Endodermal cell (in vitro differentiated cells): ENCODE measurements around the gene LAMA4. TPM values are rescaled to one million over a fixed set of nuclear protein-coding genes. Genes with fewer than 3 reads are reported as not detected.

Experiments
- DNase-seq: peaks from one replicate; pipeline ENCODE4 v3.0.0-alpha.2; 2017
- H3K27ac ChIP-seq: 2 replicates; pipeline ENCODE4 v1.5.1; 2013; ENCODE audit warnings: mild to moderate bottlenecking, low read depth, low read length, moderate library complexity
- H3K27me3 ChIP-seq: 2 replicates; pipeline ENCODE4 v1.6.1; 2013; ENCODE audit warnings: mild to moderate bottlenecking, low read length, moderate library complexity; ENCODE audit not compliant: insufficient read depth, control insufficient read depth, poor library complexity, severe bottlenecking
- H3K36me3 ChIP-seq: 2 replicates; pipeline ENCODE4 v1.7.0; 2013; ENCODE audit warnings: mild to moderate bottlenecking, low read length, moderate library complexity; ENCODE audit not compliant: control insufficient read depth, insufficient read depth
- H3K4me1 ChIP-seq: one replicate; pipeline ENCODE4 v1.7.0; 2013; ENCODE audit warnings: low read length; ENCODE audit not compliant: control insufficient read depth, insufficient read depth
- H3K4me3 ChIP-seq: 2 replicates; pipeline ENCODE4 v1.5.1; 2013; ENCODE audit warnings: mild to moderate bottlenecking, low read length, moderate library complexity
- H3K9ac ChIP-seq: 2 replicates; pipeline ENCODE4 v1.6.1; 2013; ENCODE audit warnings: mild to moderate bottlenecking, low read length, moderate library complexity; ENCODE audit not compliant: poor library complexity, severe bottlenecking; ENCODE audit errors: extremely low read depth
- H3K9me3 ChIP-seq: 2 replicates; pipeline ENCODE4 v1.6.1; 2013; ENCODE audit warnings: mild to moderate bottlenecking, low read length, moderate library complexity; ENCODE audit not compliant: control insufficient read depth
- H3K27ac Mint-ChIP-seq: 2 replicates; pipeline ENCODE4 v1.8.0; 2020; ENCODE audit warnings: mixed read lengths
- H3K27me3 Mint-ChIP-seq: 2 replicates; pipeline ENCODE4 v1.8.0; 2021; ENCODE audit warnings: mild to moderate bottlenecking, mixed read lengths; ENCODE audit not compliant: insufficient read depth
- H3K36me3 Mint-ChIP-seq: 2 replicates; pipeline ENCODE4 v1.8.0; 2020; ENCODE audit warnings: low read depth, mixed read lengths
- H3K4me1 Mint-ChIP-seq: 2 replicates; pipeline ENCODE4 v1.8.0; 2020; ENCODE audit warnings: mixed read lengths
- H3K4me3 Mint-ChIP-seq: 2 replicates; pipeline ENCODE4 v1.8.0; 2020; ENCODE audit warnings: mild to moderate bottlenecking, moderate library complexity, mixed read lengths
- H3K9me3 Mint-ChIP-seq: 2 replicates; pipeline ENCODE4 v1.8.0; 2020; ENCODE audit warnings: mild to moderate bottlenecking, mixed read lengths
- WGBS, 2 experiments: methylation state at CpG; one replicate each; pipeline versions ENCODE4 v1.1.5 to v1.1.7; 2013; ENCODE audit warnings: missing lambda C conversion rate in 2 of 2, mixed read lengths in 1 of 2; ENCODE audit not compliant: insufficient coverage in 1 of 2, insufficient read length in 1 of 2; 5-methylcytosine and 5-hydroxymethylcytosine counted together
- total RNA-seq, 2 donors: library from RNA; stranded (reverse); fragmentation: NEBNext Ultra II Directional in 1 of 2; extraction: Animal tissue kit (Norgen Biotek cat#: 25700) in 1 of 2; gene quantifications; 2 replicates in 1 of 2; 3 replicates in 1 of 2; pipeline ENCODE4 v1.2.1, GENCODE V29; 2021
- TF ChIP-seq, protein P1 (sequence below): fragments of 200-600 bp; sonication (generic); conservative IDR thresholded peaks from 2 replicates; pipeline ENCODE4 v1.5.0; 2021; ENCODE audit warnings: antibody characterized with exemption, mild to moderate bottlenecking

LAMA4 gene
- total RNA-seq, 2 donors from 2014 or later, result 0.24 to 3.7 TPM

GRCh38 chr6:112114577-112115223 is 139.7 kb downstream of the LAMA4 start:
- peaks cover 8% of the 10 kb centered on the region for H3K4me1 Mint-ChIP-seq
- no peaks in the 10 kb centered on the region for H3K9me3 ChIP-seq
- no peaks in the 10 kb centered on the region for H3K9me3 Mint-ChIP-seq
- no peak overlapping the region for H3K27ac Mint-ChIP-seq
- H3K27me3 Mint-ChIP-seq, result no peaks in the 10 kb centered on the region
- H3K27me3 ChIP-seq, result no peaks in the 10 kb centered on the region
- no peaks in the 10 kb centered on the region for H3K36me3 ChIP-seq
- H3K36me3 Mint-ChIP-seq, result no peaks in the 10 kb centered on the region
- DNase-seq, result no peak
- WGBS, 2 experiments, result 97 to 100% methylated on average over 1 to 3 of the region's 3 CpGs
- H3K4me3 ChIP-seq, result no peak overlapping the region
- no peak overlapping the region for H3K27ac ChIP-seq
- H3K9ac ChIP-seq, result no peak overlapping the region
- TF ChIP-seq, protein P1, sequence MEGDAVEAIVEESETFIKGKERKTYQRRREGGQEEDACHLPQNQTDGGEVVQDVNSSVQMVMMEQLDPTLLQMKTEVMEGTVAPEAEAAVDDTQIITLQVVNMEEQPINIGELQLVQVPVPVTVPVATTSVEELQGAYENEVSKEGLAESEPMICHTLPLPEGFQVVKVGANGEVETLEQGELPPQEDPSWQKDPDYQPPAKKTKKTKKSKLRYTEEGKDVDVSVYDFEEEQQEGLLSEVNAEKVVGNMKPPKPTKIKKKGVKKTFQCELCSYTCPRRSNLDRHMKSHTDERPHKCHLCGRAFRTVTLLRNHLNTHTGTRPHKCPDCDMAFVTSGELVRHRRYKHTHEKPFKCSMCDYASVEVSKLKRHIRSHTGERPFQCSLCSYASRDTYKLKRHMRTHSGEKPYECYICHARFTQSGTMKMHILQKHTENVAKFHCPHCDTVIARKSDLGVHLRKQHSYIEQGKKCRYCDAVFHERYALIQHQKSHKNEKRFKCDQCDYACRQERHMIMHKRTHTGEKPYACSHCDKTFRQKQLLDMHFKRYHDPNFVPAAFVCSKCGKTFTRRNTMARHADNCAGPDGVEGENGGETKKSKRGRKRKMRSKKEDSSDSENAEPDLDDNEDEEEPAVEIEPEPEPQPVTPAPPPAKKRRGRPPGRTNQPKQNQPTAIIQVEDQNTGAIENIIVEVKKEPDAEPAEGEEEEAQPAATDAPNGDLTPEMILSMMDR, result no peak
- H3K4me1 ChIP-seq, result peaks cover 6% of the 10 kb centered on the region
- no peak overlapping the region for H3K4me3 Mint-ChIP-seq

DNA sequence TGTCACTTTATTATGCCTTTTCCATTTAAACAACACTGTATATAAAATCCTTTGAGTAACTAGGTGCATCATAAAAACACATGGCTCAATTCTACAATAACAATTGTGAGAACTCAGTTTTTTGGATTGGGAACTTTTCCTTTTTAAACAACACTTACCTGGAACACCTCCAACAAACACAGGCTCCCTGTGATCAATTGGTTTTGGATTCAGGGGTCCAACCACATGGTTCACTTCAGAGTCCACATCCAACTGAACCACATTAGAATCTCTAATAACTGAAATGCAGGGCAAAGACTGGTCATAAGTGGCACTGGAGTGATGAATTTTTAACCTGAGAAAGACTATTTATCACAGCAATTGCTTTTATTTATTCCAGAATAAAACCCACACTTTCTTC is 140.4 kb downstream of the LAMA4 start:
- Histone ChIP-seq H3K27me3 (no peaks in the 10 kb centered on the region), H3K36me3 (no peaks in the 10 kb centered on the region), H3K9ac (no peak overlapping the region), H3K9me3 (no peaks in the 10 kb centered on the region), H3K27ac (no peak overlapping the region), H3K4me3 (no peak overlapping the region), H3K4me1 (peaks cover 6% of the 10 kb centered on the region)
- peaks cover 8% of the 10 kb centered on the region for H3K4me1 Mint-ChIP-seq
- H3K27me3 Mint-ChIP-seq, result no peaks in the 10 kb centered on the region
- no peaks in the 10 kb centered on the region for H3K36me3 Mint-ChIP-seq
- no peak overlapping the region for H3K27ac Mint-ChIP-seq
- DNase-seq, result no peak
- TF ChIP-seq, protein P1, result no peak
- no peaks in the 10 kb centered on the region for H3K9me3 Mint-ChIP-seq
- H3K4me3 Mint-ChIP-seq, result no peak overlapping the region

DNA sequence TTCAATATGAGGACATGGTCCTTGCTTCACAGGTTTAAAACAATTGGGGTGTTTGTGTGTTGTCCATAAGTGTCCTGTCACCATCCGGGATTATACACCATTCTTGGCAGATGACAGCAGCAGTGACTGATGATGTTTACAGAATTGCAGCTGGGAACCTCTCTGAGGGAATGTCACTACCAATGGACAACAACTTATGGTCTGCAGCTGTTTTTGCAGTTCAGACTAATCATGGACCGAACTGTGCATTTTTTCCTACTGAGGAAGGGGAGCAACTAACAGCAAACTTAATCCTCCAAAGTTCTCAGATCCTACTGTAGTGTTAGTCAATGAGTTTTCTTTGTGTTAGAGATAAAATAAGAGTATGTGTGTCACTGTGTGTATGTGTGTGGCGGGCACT is 140.9 kb downstream of the LAMA4 start:
- no peak overlapping the region for H3K27ac ChIP-seq
- no peak overlapping the region for H3K9ac ChIP-seq
- no peaks in the 10 kb centered on the region for H3K9me3 Mint-ChIP-seq
- no peak overlapping the region for H3K4me3 ChIP-seq
- no peaks in the 10 kb centered on the region for H3K36me3 ChIP-seq
- H3K4me1 Mint-ChIP-seq, result peaks cover 8% of the 10 kb centered on the region
- TF ChIP-seq, protein P1, result no peak
- no peak overlapping the region for H3K4me3 Mint-ChIP-seq
- no peaks in the 10 kb centered on the region for H3K9me3 ChIP-seq
- H3K27me3 ChIP-seq, result no peaks in the 10 kb centered on the region
- DNase-seq, result no peak
- H3K4me1 ChIP-seq, result peaks cover 6% of the 10 kb centered on the region
- H3K36me3 Mint-ChIP-seq, result no peaks in the 10 kb centered on the region
- WGBS, 2 experiments, result 88 to 92% methylated on average over 1 to 3 of the region's 3 CpGs
- H3K27ac Mint-ChIP-seq, result no peak overlapping the region
- H3K27me3 Mint-ChIP-seq, result no peaks in the 10 kb centered on the region
